Thyroid gland (tissue), 4 donors: ENCODE results near the gene NEURL1. TPM values are rescaled to one million over a fixed set of nuclear protein-coding genes. Genes with fewer than 3 reads are reported as not detected.

Source experiments
- DNase-seq, 2 donors: peaks; one replicate each; pipeline ENCODE4 v3.0.0-alpha.2; 2019
- H3K27ac ChIP-seq, 3 donors: fragments of 200-600 bp; sonication (generic); 1 replicate in 2 of 3; 2 replicates in 1 of 3; pipeline ENCODE4 v1.5.1; 2016 to 2019; ENCODE audit warnings: mild to moderate bottlenecking in 1 of 3, moderate library complexity in 1 of 3
- H3K27me3 ChIP-seq: fragments of 200-600 bp; sonication (generic); one replicate; pipeline ENCODE4 v1.5.1; 2019
- H3K36me3 ChIP-seq, 2 donors: fragments of 200-600 bp; sonication (generic); one replicate each; pipeline ENCODE4 v1.5.1; 2016 to 2019
- H3K4me1 ChIP-seq, 2 donors: fragments of 200-600 bp; sonication (generic); one replicate each; pipeline ENCODE4 v1.5.1; 2017 to 2019
- H3K4me3 ChIP-seq, 3 donors: fragments of 200-600 bp; sonication (generic); replicated peaks in 1 of 3; 1 replicate in 2 of 3; 2 replicates in 1 of 3; pipeline ENCODE4 v1.5.1; 2016; ENCODE audit warnings: mild to moderate bottlenecking in 1 of 3
- H3K9me3 ChIP-seq: fragments of 200-600 bp; sonication (generic); one replicate; pipeline ENCODE4 v1.5.1; 2017
- CTCF ChIP-seq, 6 experiments: fragments of 200-600 bp in 3 of 6; fragments of 450-650 bp in 3 of 6; sonication (generic) in 3 of 6; IDR thresholded peaks; one replicate each; pipeline ENCODE4 v1.5.1; 2016 to 2019; ENCODE audit warnings: antibody characterized with exemption in 6 of 6, mild to moderate bottlenecking in 2 of 6, inconsistent platforms in 1 of 6, moderate library complexity in 1 of 6
- POLR2A ChIP-seq, 2 donors: fragments of 450-650 bp; IDR thresholded peaks; one replicate each; pipeline ENCODE4 v1.6.1; 2017; ENCODE audit warnings: antibody characterized with exemption in 2 of 2, mild to moderate bottlenecking in 2 of 2, moderate library complexity in 1 of 2
- WGBS, 2 donors: methylation state at CpG; one replicate each; pipeline ENCODE4 v1.1.5; 2017; 5-methylcytosine and 5-hydroxymethylcytosine counted together
- intact Hi-C: fragments of 100-400 bp; cut with DNase I; formaldehyde crosslinking; loops from one replicate; pipeline ENCODE4 v1.15.1; 2023
- total RNA-seq, 4 donors: library from RNA; depleted of rRNA; stranded (reverse); fragments of >200 nt; gene quantifications; one replicate each; pipeline ENCODE4 v1.2.3, GENCODE V29; 2016

Gene NEURL1
- total RNA-seq, 4 donors from 2014 or later, result 1.1 TPM; not detected in 3

- no peak for TF ChIP-seq POLR2A (IDR thresholded peaks at IDR 0.05)
- no peaks in the 10 kb centered on the region for H3K9me3 ChIP-seq
- H3K36me3 ChIP-seq, result no peaks in the 10 kb centered on the region
- no peak overlapping the region for H3K4me3 ChIP-seq
- H3K27ac ChIP-seq, result peak overlapping the region; percentile 57 to 86 (median 82)
- intact Hi-C loops, result no loop called here
- DNase-seq, result peak; percentile 98 to 99
- H3K27me3 ChIP-seq, result no peaks in the 10 kb centered on the region
- 26 to 30% methylated on average over 10 to 12 of the region's 19 CpGs for WGBS, 2 donors
- peaks cover 22 to 38% of the 10 kb centered on the region in 2 donors for H3K4me1 ChIP-seq
Observed at GRCh38 chr10:103637927-103638557, 144.5 kb downstream of the NEURL1 start.

GRCh38 chr10:103638948-103639347, 145.4 kb downstream of the NEURL1 start:
- 84 to 93% methylated on average over 8 of the region's 8 CpGs for WGBS, 2 donors
- TF ChIP-seq POLR2A (IDR thresholded peaks at IDR 0.05) (no peak), CTCF (IDR thresholded peaks at IDR 0.05) (no peak)
- intact Hi-C loops, result no loop called here

GRCh38 chr10:103640436-103641181, 147.1 kb downstream of the NEURL1 start:
- Histone ChIP-seq H3K4me3 (no peak overlapping the region), H3K27ac (no peak overlapping the region), H3K9me3 (no peaks in the 10 kb centered on the region), H3K4me1 (peaks cover 22 to 32% of the 10 kb centered on the region in 2 donors), H3K27me3 (no peaks in the 10 kb centered on the region), H3K36me3 (no peaks in the 10 kb centered on the region)
- 70 to 73% methylated on average over 11 of the region's 11 CpGs for WGBS, 2 donors
- intact Hi-C loops, result no loop called here
- TF ChIP-seq CTCF (IDR thresholded peaks at IDR 0.05) (no peak), POLR2A (IDR thresholded peaks at IDR 0.05) (no peak)
- DNase-seq, result no peak

More at GRCh38 chr10:103638948-103639347, 145.4 kb downstream of the NEURL1 start:
- peak overlapping the region in 2 of 3 donors; percentile 82 to 86 for H3K27ac ChIP-seq
- no peak overlapping the region for H3K4me3 ChIP-seq
- H3K36me3 ChIP-seq, result no peaks in the 10 kb centered on the region
- no peaks in the 10 kb centered on the region for H3K9me3 ChIP-seq
- H3K4me1 ChIP-seq, result peaks cover 22 to 38% of the 10 kb centered on the region in 2 donors
- DNase-seq, result no peak
- H3K27me3 ChIP-seq, result no peaks in the 10 kb centered on the region

- H3K4me1 ChIP-seq, result peaks cover 22 to 28% of the 10 kb centered on the region in 2 donors
- intact Hi-C loops, result no loop called here
- WGBS, 2 donors, result 91 to 94% methylated on average over 4 of the region's 4 CpGs
- no peak overlapping the region for H3K4me3 ChIP-seq
- no peak for DNase-seq
- no peak overlapping the region for H3K27ac ChIP-seq
- no peaks in the 10 kb centered on the region for H3K9me3 ChIP-seq
- no peak for TF ChIP-seq CTCF (IDR thresholded peaks at IDR 0.05)
- no peaks in the 10 kb centered on the region for H3K27me3 ChIP-seq
- no peaks in the 10 kb centered on the region for H3K36me3 ChIP-seq
Observed at GRCh38 chr10:103641326-103641725, 147.8 kb downstream of the NEURL1 start.

Other genes with a start within 250 kb of the NEURL1 start
- not detected for gene RPEL1, start 247.8 kb upstream of the NEURL1 start, total RNA-seq
- gene INA, start 216.6 kb upstream of the NEURL1 start, total RNA-seq, result under 1 TPM in 2 of 4 donors, not detected in 2; 0.17 to 0.59 TPM
- 10 to 100 TPM in 1 of 4 donors, 1 to 10 TPM in 3; 5.8 to 10.8 (median 9.6) TPM for gene PCGF6, start 142.6 kb upstream of the NEURL1 start, total RNA-seq
- 1 to 10 TPM; 4.0 to 7.0 (median 6.2) TPM for gene TAF5, start 125.7 kb upstream of the NEURL1 start, total RNA-seq
- gene ATP5MK, start 97.2 kb upstream of the NEURL1 start, total RNA-seq, result 100 to 1,000 TPM; 127 to 604 (median 265) TPM
- 10 to 100 TPM; 15.6 to 20.9 (median 19.0) TPM for gene PDCD11, start 97.1 kb upstream of the NEURL1 start, total RNA-seq
- 10 to 100 TPM; 16.0 to 47.3 (median 32.8) TPM for gene CALHM2, start 41.3 kb upstream of the NEURL1 start, total RNA-seq
- not detected for gene CALHM1, start 34.8 kb upstream of the NEURL1 start, total RNA-seq
- gene CALHM3, start 14.5 kb upstream of the NEURL1 start, total RNA-seq, result not detected